ENCODE measurements around the gene DNM3. TPM values are rescaled to one million over a fixed set of nuclear protein-coding genes. Genes with fewer than 3 reads are reported as not detected.

DNM3 gene
- total and polyA plus RNA-seq, 9 donors = 3.1 to 6.5 (median 4.4) TPM

- 93 to 95% (median 93%) methylated on average over 2 of the region's 2 CpGs for WGBS, 3 donors
- peaks cover 5% of the 10 kb centered on the region for H3K4me1 ChIP-seq (ENCODE audit: insufficient read depth)
Observed at GRCh38 chr1:172177849-172178248, 336.6 kb downstream of the DNM3 start.

GRCh38 chr1:172178886-172179285, 337.6 kb downstream of the DNM3 start:
- H3K27me3 ChIP-seq = no peaks in the 10 kb centered on the region
- WGBS, 3 donors = 63 to 78% (median 76%) methylated on average over 2 of the region's 2 CpGs
- H3K36me3 ChIP-seq = no peaks in the 10 kb centered on the region
- H3K9me3 ChIP-seq = no peaks in the 10 kb centered on the region
- peak overlapping the region in 1 of 2 donors; percentile 40 for H3K27ac ChIP-seq
- peaks cover 5% of the 10 kb centered on the region for H3K4me1 ChIP-seq (ENCODE audit: insufficient read depth)
- DNase-seq = no peak
- H3K4me3 ChIP-seq = no peak overlapping the region
- intact Hi-C loops (cut with DNase I) = no loop called here
- TF ChIP-seq POLR2A (IDR thresholded peaks at IDR 0.05) (no peak), EP300 (IDR thresholded peaks at IDR 0.05) (no peak), CTCF (IDR thresholded peaks at IDR 0.05) (no peak)

More at GRCh38 chr1:172177849-172178248, 336.6 kb downstream of the DNM3 start:
- Histone ChIP-seq H3K27me3 (no peaks in the 10 kb centered on the region), H3K36me3 (no peaks in the 10 kb centered on the region), H3K4me3 (no peak overlapping the region), H3K9me3 (no peaks in the 10 kb centered on the region), H3K27ac (peak overlapping the region in 1 of 2 donors; percentile 40)
- no peak for TF ChIP-seq CTCF (IDR thresholded peaks at IDR 0.05)
- DNase-seq = no peak
- intact Hi-C loops (cut with DNase I) = no loop called here

- peak overlapping the region in 1 of 2 donors; percentile 82 for H3K27ac ChIP-seq
- no peak overlapping the region for H3K4me3 ChIP-seq
- H3K27me3 ChIP-seq = no peaks in the 10 kb centered on the region
- no peak for DNase-seq
- intact Hi-C loops (cut with DNase I) = loop anchor here in 1 of 4 donors (5.0 kb wide), 1 partner anchor 33 kb away; no protein-coding TSS in a partner anchor
- H3K9me3 ChIP-seq = no peaks in the 10 kb centered on the region
- no peak for TF ChIP-seq EP300 (IDR thresholded peaks at IDR 0.05)
- no peak for TF ChIP-seq POLR2A (IDR thresholded peaks at IDR 0.05)
- TF ChIP-seq CTCF (IDR thresholded peaks at IDR 0.05) = no peak
- no peaks in the 10 kb centered on the region for H3K36me3 ChIP-seq
- 31 to 39% (median 38%) methylated on average over 3 of the region's 3 CpGs for WGBS, 3 donors
- H3K4me1 ChIP-seq (ENCODE audit: insufficient read depth) = peaks cover 6% of the 10 kb centered on the region
Observed at GRCh38 chr1:172179918-172180317, 338.6 kb downstream of the DNM3 start.

GRCh38 chr1:172180501-172181285, 339.4 kb downstream of the DNM3 start:
- intact Hi-C loops (cut with DNase I) = loop anchor here in 1 of 4 donors (5.0 kb wide), 1 partner anchor 33 kb away; no protein-coding TSS in a partner anchor
- WGBS, 3 donors = 6 to 9% (median 8%) methylated on average over 4 of the region's 4 CpGs

More at GRCh38 chr1:172180501-172181285, 339.4 kb downstream of the DNM3 start:
- peaks cover 8% of the 10 kb centered on the region for H3K4me1 ChIP-seq (ENCODE audit: insufficient read depth)
- H3K27me3 ChIP-seq = no peaks in the 10 kb centered on the region
- H3K4me3 ChIP-seq = peak overlapping the region; percentile 15
- no peak for TF ChIP-seq EP300 (IDR thresholded peaks at IDR 0.05)
- no peak for TF ChIP-seq POLR2A (IDR thresholded peaks at IDR 0.05)
- H3K9me3 ChIP-seq = no peaks in the 10 kb centered on the region
- H3K27ac ChIP-seq = peak overlapping the region in 1 of 2 donors; percentile 82
- DNase-seq = peak; percentile 42 to 55 (median 50)
- H3K36me3 ChIP-seq = no peaks in the 10 kb centered on the region
